Hepatocyte (in vitro differentiated cells): Measurements from ENCODE around the gene MYH6.

Experiments used
- CTCF ChIP-seq: fragments of 200-600 bp; sonication (generic); IDR thresholded peaks from 2 replicates; pipeline ENCODE4 v1.5.1; 2016; ENCODE audit warnings: antibody characterized with exemption, mild to moderate bottlenecking; ENCODE audit not compliant: poor library complexity
- EZH2 ChIP-seq: fragments of 200-600 bp; sonication (generic); IDR thresholded peaks from 2 replicates; pipeline ENCODE4 v1.6.1; 2016; ENCODE audit warnings: antibody characterized with exemption, mild to moderate bottlenecking, borderline replicate concordance
- EZH2phosphoT487 ChIP-seq: fragments of 200-600 bp; sonication (generic); IDR thresholded peaks from one replicate; pipeline ENCODE4 v1.6.1; 2018; ENCODE audit warnings: antibody characterized with exemption, mild to moderate bottlenecking, low read depth, moderate library complexity; ENCODE audit not compliant: unreplicated experiment, severe bottlenecking

DNA sequence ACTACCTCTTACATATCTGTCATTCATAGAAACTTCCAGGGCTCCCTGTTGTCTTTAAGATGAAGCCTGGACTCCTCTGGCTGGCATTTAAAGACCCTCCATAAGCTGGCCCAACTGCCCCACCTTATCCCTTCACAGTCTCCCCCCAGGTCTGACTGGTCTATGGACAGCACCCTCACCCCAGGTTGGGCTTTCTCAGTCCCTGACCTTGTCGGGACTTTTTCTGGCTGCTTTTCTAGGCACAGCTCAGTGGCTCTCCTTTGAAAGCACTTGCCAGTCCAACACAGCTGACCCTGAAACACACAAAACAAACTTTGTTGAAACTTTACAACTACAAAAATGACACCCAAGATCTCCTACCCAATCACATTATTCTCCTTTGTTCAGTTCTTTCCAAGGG is 41.2 kb upstream of the MYH6 start:
- no peak for TF ChIP-seq EZH2
- TF ChIP-seq CTCF: no peak
- no peak for TF ChIP-seq EZH2phosphoT487
